ENCODE measurements around the gene CD86. TPM values are rescaled to one million over a fixed set of nuclear protein-coding genes. Genes with fewer than 3 reads are reported as not detected.

The CD86 gene
- total RNA-seq, 2 donors from 2014 or later = 6.0 to 18.0 TPM

DNA sequence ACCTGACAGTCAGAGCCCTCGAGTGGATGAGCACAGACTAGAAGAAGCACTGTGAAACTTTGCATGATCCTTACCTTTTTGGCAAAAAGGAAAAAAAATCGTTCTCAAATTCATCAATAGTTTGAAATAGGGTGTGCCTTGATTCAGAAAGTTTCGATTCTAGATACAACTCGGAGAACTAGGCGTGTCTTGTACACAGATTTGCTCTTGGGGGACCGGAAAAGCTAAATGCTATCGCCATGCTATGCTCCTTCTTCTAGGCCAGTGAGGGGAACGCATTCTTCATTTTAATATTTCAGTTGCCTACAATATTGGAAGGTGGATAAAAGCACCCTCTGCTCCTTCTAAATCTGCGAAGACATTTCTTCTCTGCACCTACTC, 25.0 kb downstream of the CD86 start:
- no peaks in the 10 kb centered on the region for H3K4me1 ChIP-seq (ENCODE audit: control insufficient read depth in 1 of 2, low read depth in 2 of 2)
- DNase-seq (ENCODE audit: low spot score) (no peak), ATAC-seq (ENCODE audit: insufficient number of reproducible peaks, low FRiP score, low read depth) (no peak)
- H3K36me3 ChIP-seq = no peaks in the 10 kb centered on the region
- no peak overlapping the region for H3K4me3 ChIP-seq
- TF ChIP-seq, protein P1, sequence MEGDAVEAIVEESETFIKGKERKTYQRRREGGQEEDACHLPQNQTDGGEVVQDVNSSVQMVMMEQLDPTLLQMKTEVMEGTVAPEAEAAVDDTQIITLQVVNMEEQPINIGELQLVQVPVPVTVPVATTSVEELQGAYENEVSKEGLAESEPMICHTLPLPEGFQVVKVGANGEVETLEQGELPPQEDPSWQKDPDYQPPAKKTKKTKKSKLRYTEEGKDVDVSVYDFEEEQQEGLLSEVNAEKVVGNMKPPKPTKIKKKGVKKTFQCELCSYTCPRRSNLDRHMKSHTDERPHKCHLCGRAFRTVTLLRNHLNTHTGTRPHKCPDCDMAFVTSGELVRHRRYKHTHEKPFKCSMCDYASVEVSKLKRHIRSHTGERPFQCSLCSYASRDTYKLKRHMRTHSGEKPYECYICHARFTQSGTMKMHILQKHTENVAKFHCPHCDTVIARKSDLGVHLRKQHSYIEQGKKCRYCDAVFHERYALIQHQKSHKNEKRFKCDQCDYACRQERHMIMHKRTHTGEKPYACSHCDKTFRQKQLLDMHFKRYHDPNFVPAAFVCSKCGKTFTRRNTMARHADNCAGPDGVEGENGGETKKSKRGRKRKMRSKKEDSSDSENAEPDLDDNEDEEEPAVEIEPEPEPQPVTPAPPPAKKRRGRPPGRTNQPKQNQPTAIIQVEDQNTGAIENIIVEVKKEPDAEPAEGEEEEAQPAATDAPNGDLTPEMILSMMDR (IDR thresholded peaks at IDR 0.05) = no peak
- no peaks in the 10 kb centered on the region for H3K27me3 ChIP-seq (replicated peaks; ENCODE audit: insufficient read depth)
- H3K9me3 ChIP-seq = no peaks in the 10 kb centered on the region
- no peak overlapping the region for H3K27ac ChIP-seq

DNA sequence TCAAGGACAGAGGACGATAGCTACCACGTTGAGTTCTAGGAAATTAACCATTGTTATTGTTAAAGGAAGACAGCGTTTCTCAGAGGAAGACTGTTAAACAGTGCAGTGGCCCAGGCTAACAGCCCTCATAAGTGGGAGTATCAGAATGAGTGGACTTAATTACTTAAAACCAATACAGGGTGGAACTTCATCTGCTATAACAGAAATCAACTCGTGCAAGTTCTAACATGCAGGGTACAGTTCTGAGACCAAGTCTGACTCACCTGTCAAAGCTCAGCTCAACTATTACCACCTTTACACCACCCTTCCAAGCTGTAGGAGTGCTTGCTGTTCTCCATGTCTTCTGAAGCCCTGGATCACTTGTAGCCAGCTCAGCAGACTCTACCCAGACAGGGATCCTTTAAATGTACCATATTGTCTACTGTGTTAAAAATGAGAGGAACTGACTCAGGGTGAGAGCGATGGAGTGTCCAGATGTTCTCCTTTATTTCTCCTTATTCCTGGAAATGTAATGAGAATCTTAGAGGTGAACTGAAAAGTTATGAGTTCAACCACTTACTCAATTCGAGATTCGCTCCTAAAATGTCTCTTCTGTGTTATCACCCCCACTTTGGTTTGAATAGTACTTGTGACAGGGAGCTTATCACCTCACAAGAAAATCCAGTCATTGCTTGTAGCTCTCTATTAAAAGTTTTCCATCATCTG, 26.5 kb downstream of the CD86 start:
- ATAC-seq (ENCODE audit: insufficient number of reproducible peaks, low FRiP score, low read depth) (no peak), DNase-seq (ENCODE audit: low spot score) (no peak)
- Histone ChIP-seq H3K27me3 (replicated peaks; ENCODE audit: insufficient read depth) (no peaks in the 10 kb centered on the region), H3K27ac (no peak overlapping the region), H3K9me3 (no peaks in the 10 kb centered on the region), H3K36me3 (no peaks in the 10 kb centered on the region), H3K4me1 (ENCODE audit: control insufficient read depth in 1 of 2, low read depth in 2 of 2) (no peaks in the 10 kb centered on the region), H3K4me3 (no peak overlapping the region)
- TF ChIP-seq, protein P1 (IDR thresholded peaks at IDR 0.05) = no peak

DNA sequence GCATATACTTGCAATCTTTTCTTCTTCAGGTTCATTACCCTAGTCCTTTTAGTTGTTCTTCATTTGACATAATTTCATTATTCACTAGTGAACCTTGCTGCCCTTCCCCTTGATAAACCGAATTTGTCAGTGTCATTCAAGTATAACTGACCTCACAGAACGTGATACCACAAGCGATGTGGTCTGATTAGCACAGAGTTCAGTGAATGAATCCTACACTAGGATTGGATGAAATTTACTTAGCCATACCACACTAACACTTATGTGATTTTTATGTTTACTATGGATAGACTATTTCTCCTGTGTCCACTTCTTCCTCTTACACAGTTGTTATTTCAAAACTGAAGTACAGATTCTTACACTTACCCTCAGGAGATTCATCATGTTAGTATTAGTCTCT, 27.2 kb downstream of the CD86 start:
- no peak for DNase-seq (ENCODE audit: low spot score)
- no peak for ATAC-seq (ENCODE audit: insufficient number of reproducible peaks, low FRiP score, low read depth)

DNA sequence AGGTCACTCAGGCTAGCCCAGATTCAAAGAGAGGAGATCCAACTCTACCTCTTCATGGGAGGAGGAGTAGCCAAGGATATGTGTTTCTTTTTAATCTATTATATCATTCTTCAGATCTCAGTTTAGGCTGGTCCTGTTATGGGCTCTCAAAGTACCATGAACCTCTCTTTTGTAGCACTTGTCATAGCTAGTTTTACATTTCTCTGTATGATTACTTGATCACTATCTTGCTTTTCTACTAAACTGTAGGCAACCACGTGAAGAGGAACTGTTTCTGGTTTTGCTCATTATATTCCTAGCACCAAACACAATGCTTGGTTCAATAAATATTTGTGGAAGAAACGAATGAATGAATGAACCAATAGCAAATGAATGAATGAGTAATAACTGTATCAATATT, 29.6 kb downstream of the CD86 start:
- DNase-seq (ENCODE audit: low spot score) (no peak), ATAC-seq (ENCODE audit: insufficient number of reproducible peaks, low FRiP score, low read depth) (no peak)
- no peaks in the 10 kb centered on the region for H3K4me1 ChIP-seq (ENCODE audit: control insufficient read depth in 1 of 2, low read depth in 2 of 2)
- no peaks in the 10 kb centered on the region for H3K27me3 ChIP-seq (replicated peaks; ENCODE audit: insufficient read depth)
- H3K9me3 ChIP-seq = no peaks in the 10 kb centered on the region
- H3K36me3 ChIP-seq = no peaks in the 10 kb centered on the region
- H3K27ac ChIP-seq = no peak overlapping the region
- TF ChIP-seq, protein P1 (IDR thresholded peaks at IDR 0.05) = no peak
- H3K4me3 ChIP-seq = no peak overlapping the region

More for the DNA sequence above, 27.2 kb downstream of the CD86 start:
- Histone ChIP-seq H3K4me1 (ENCODE audit: control insufficient read depth in 1 of 2, low read depth in 2 of 2) (no peaks in the 10 kb centered on the region), H3K9me3 (no peaks in the 10 kb centered on the region), H3K27ac (no peak overlapping the region), H3K4me3 (no peak overlapping the region), H3K36me3 (no peaks in the 10 kb centered on the region), H3K27me3 (replicated peaks; ENCODE audit: insufficient read depth) (no peaks in the 10 kb centered on the region)
- TF ChIP-seq, protein P1 (IDR thresholded peaks at IDR 0.05) = no peak

DNA sequence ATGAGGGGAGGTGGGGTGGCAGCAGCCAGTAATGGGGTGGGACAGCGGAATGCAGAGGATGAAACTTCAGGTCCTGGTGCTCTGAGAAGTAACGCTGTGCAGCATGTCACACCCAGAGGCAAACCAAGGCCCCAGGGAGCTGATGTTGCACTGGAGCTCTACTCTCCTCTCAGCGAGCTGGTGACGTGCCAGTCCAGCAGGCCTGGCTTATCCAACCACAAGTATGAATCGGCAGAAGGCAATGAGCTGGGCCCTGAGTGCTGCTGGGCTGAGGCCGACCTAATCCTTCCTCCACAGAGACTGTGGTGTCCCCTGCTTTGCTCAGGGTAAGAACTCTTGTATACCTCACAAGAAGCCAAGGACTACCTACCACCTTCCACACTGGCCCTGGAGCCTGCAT, 30.5 kb downstream of the CD86 start:
- DNase-seq (ENCODE audit: low spot score) = no peak
- ATAC-seq (ENCODE audit: insufficient number of reproducible peaks, low FRiP score, low read depth) = no peak
- Histone ChIP-seq H3K36me3 (no peaks in the 10 kb centered on the region), H3K4me1 (ENCODE audit: control insufficient read depth in 1 of 2, low read depth in 2 of 2) (no peaks in the 10 kb centered on the region), H3K27me3 (replicated peaks; ENCODE audit: insufficient read depth) (no peaks in the 10 kb centered on the region), H3K9me3 (no peaks in the 10 kb centered on the region), H3K27ac (no peak overlapping the region), H3K4me3 (no peak overlapping the region)
- TF ChIP-seq, protein P1 (IDR thresholded peaks at IDR 0.05) = no peak
